ENCODE measurements around the gene TOM1L2. TPM values are rescaled to one million over a fixed set of nuclear protein-coding genes. Genes with fewer than 3 reads are reported as not detected.
"Not testable (repeated sequence)": the region's sequence is repeated elsewhere in the genome, so short reads cannot be mapped to it uniquely, and the experiment has no call there.

Gene TOM1L2
- total RNA-seq, 1 experiment from 2014 or later: 32.0 TPM

GRCh38 chr17:17940441-17940911 is 31.7 kb downstream of the TOM1L2 start:
- Histone ChIP-seq H3K9me3 (replicated peaks) (no peaks in the 10 kb centered on the region), H3K4me1 (replicated peaks) (peaks cover 81% of the 10 kb centered on the region), H3K27me3 (replicated peaks) (no peaks in the 10 kb centered on the region), H3K27ac (peak overlapping the region; percentile 34), H3K4me3 (no peak overlapping the region), H3K36me3 (no peaks in the 10 kb centered on the region)
- peak; percentile 65 to 84 for DNase-seq (ENCODE audit: low read depth in 1 of 2, low spot score in 2 of 2)

- DNase-seq (ENCODE audit: low read depth in 1 of 2, low spot score in 2 of 2); H3K9me3 ChIP-seq (replicated peaks); H3K36me3 ChIP-seq; H3K27me3 ChIP-seq (replicated peaks); H3K4me3 ChIP-seq: not testable (repeated sequence)
- H3K4me1 ChIP-seq (replicated peaks): peaks cover 86% of the 10 kb centered on the region
- peak overlapping the region; percentile 34 for H3K27ac ChIP-seq
Measured at GRCh38 chr17:17939941-17940340, 32.3 kb downstream of the TOM1L2 start.

- no peak for DNase-seq (ENCODE audit: low read depth in 1 of 2, low spot score in 2 of 2)
- no peak overlapping the region for H3K4me3 ChIP-seq
- H3K36me3 ChIP-seq: no peaks in the 10 kb centered on the region
- H3K9me3 ChIP-seq (replicated peaks): no peaks in the 10 kb centered on the region
- H3K27me3 ChIP-seq (replicated peaks): no peaks in the 10 kb centered on the region
- H3K27ac ChIP-seq: no peak overlapping the region
- H3K4me1 ChIP-seq (replicated peaks): peaks cover 92% of the 10 kb centered on the region
Measured at GRCh38 chr17:17938388-17939107, 33.7 kb downstream of the TOM1L2 start.

- H3K27ac ChIP-seq: no peak overlapping the region
- no peak for DNase-seq (ENCODE audit: low read depth in 1 of 2, low spot score in 2 of 2)
- no peaks in the 10 kb centered on the region for H3K36me3 ChIP-seq
- H3K9me3 ChIP-seq (replicated peaks): no peaks in the 10 kb centered on the region
- no peak overlapping the region for H3K4me3 ChIP-seq
- no peaks in the 10 kb centered on the region for H3K27me3 ChIP-seq (replicated peaks)
- peaks cover 89% of the 10 kb centered on the region for H3K4me1 ChIP-seq (replicated peaks)
Measured at GRCh38 chr17:17937958-17938357, 34.2 kb downstream of the TOM1L2 start.

GRCh38 chr17:17937201-17937853 is 34.9 kb downstream of the TOM1L2 start:
- Histone ChIP-seq H3K4me3 (no peak overlapping the region), H3K27me3 (replicated peaks) (no peaks in the 10 kb centered on the region), H3K27ac (peak overlapping the region; percentile 68; the same call in 1 of the 2 replicates), H3K9me3 (replicated peaks) (no peaks in the 10 kb centered on the region), H3K36me3 (no peaks in the 10 kb centered on the region), H3K4me1 (replicated peaks) (peaks cover 83% of the 10 kb centered on the region)
- no peak for DNase-seq (ENCODE audit: low read depth in 1 of 2, low spot score in 2 of 2)

GRCh38 chr17:17935321-17936271 is 36.6 kb downstream of the TOM1L2 start:
- peak; percentile 81 to 84 for DNase-seq (ENCODE audit: low read depth in 1 of 2, low spot score in 2 of 2)
- H3K27me3 ChIP-seq (replicated peaks): no peaks in the 10 kb centered on the region
- H3K27ac ChIP-seq: peak overlapping the region; percentile 68
- no peak overlapping the region for H3K4me3 ChIP-seq
- H3K4me1 ChIP-seq (replicated peaks): peaks cover 77% of the 10 kb centered on the region
- no peaks in the 10 kb centered on the region for H3K36me3 ChIP-seq
- no peaks in the 10 kb centered on the region for H3K9me3 ChIP-seq (replicated peaks)

- Histone ChIP-seq H3K27me3 (replicated peaks) (no peaks in the 10 kb centered on the region), H3K4me1 (replicated peaks) (peaks cover 77% of the 10 kb centered on the region), H3K4me3 (no peak overlapping the region), H3K9me3 (replicated peaks) (no peaks in the 10 kb centered on the region), H3K27ac (peak overlapping the region; percentile 68), H3K36me3 (no peaks in the 10 kb centered on the region)
- DNase-seq (ENCODE audit: low read depth in 1 of 2, low spot score in 2 of 2): no peak
Measured at GRCh38 chr17:17934806-17935205, 37.4 kb downstream of the TOM1L2 start.

- Histone ChIP-seq H3K27ac (peak overlapping the region; percentile 32), H3K36me3 (no peaks in the 10 kb centered on the region), H3K4me3 (no peak overlapping the region), H3K4me1 (replicated peaks) (peaks cover 77% of the 10 kb centered on the region), H3K27me3 (replicated peaks) (no peaks in the 10 kb centered on the region), H3K9me3 (replicated peaks) (no peaks in the 10 kb centered on the region)
- no peak for DNase-seq (ENCODE audit: low read depth in 1 of 2, low spot score in 2 of 2)
Measured at GRCh38 chr17:17934214-17934613, 38.0 kb downstream of the TOM1L2 start.

- no peak for DNase-seq (ENCODE audit: low read depth in 1 of 2, low spot score in 2 of 2)
- H3K4me1 ChIP-seq (replicated peaks): peaks cover 77% of the 10 kb centered on the region
- H3K27ac ChIP-seq: peak overlapping the region; percentile 32
Measured at GRCh38 chr17:17933775-17934174, 38.4 kb downstream of the TOM1L2 start.

GRCh38 chr17:17931159-17931558 is 41.0 kb downstream of the TOM1L2 start:
- no peaks in the 10 kb centered on the region for H3K9me3 ChIP-seq (replicated peaks)
- H3K4me1 ChIP-seq (replicated peaks): peaks cover 85% of the 10 kb centered on the region
- no peak overlapping the region for H3K4me3 ChIP-seq
- DNase-seq (ENCODE audit: low read depth in 1 of 2, low spot score in 2 of 2): no peak
- H3K27ac ChIP-seq: 0 out of 2 replicates have a peak overlapping the region, but pooled peaks have one; percentile 87
- H3K27me3 ChIP-seq (replicated peaks): no peaks in the 10 kb centered on the region
- no peaks in the 10 kb centered on the region for H3K36me3 ChIP-seq

More at GRCh38 chr17:17933775-17934174, 38.4 kb downstream of the TOM1L2 start:
- H3K9me3 ChIP-seq (replicated peaks): no peaks in the 10 kb centered on the region
- H3K36me3 ChIP-seq: no peaks in the 10 kb centered on the region
- H3K27me3 ChIP-seq (replicated peaks): no peaks in the 10 kb centered on the region
- no peak overlapping the region for H3K4me3 ChIP-seq

GRCh38 chr17:17930674-17931073 is 41.5 kb downstream of the TOM1L2 start:
- H3K36me3 ChIP-seq: no peaks in the 10 kb centered on the region
- H3K27me3 ChIP-seq (replicated peaks): no peaks in the 10 kb centered on the region
- H3K4me3 ChIP-seq: no peak overlapping the region
- H3K9me3 ChIP-seq (replicated peaks): no peaks in the 10 kb centered on the region
- peak overlapping the region; percentile 87 for H3K27ac ChIP-seq
- H3K4me1 ChIP-seq (replicated peaks): peaks cover 83% of the 10 kb centered on the region
- DNase-seq (ENCODE audit: low read depth in 1 of 2, low spot score in 2 of 2): no peak

GRCh38 chr17:17929655-17930380 is 42.4 kb downstream of the TOM1L2 start:
- Histone ChIP-seq H3K9me3 (replicated peaks) (no peaks in the 10 kb centered on the region), H3K4me1 (replicated peaks) (peaks cover 77% of the 10 kb centered on the region), H3K27me3 (replicated peaks) (no peaks in the 10 kb centered on the region), H3K27ac (peak overlapping the region; percentile 87), H3K4me3 (no peak overlapping the region), H3K36me3 (no peaks in the 10 kb centered on the region)
- DNase-seq (ENCODE audit: low read depth in 1 of 2, low spot score in 2 of 2): no peak
